Fibroblast of villous mesenchyme (primary cell): ENCODE data around the gene TBCK. TPM values are rescaled to one million over a fixed set of nuclear protein-coding genes. Genes with fewer than 3 reads are reported as not detected.

ENCODE experiments used
- DNase-seq: peaks from one replicate; pipeline ENCODE4 v3.0.0-alpha.2; 2010; ENCODE audit warnings: low read depth
- H3K4me3 ChIP-seq: 2 replicates; pipeline ENCODE4 v1.5.1; 2011; ENCODE audit warnings: low read depth, mild to moderate bottlenecking, low read length
- total RNA-seq: library from RNA; depleted of rRNA; stranded (reverse); fragments of >200 nt; gene quantifications from 2 replicates; pipeline ENCODE4 v1.2.3, GENCODE V29; 2012
- TF ChIP-seq, protein P1 (sequence below): IDR thresholded peaks from 2 replicates; pipeline ENCODE4 v1.5.1; 2012; ENCODE audit warnings: low read depth, mild to moderate bottlenecking, low read length; ENCODE audit not compliant: insufficient read depth

The TBCK gene
- total RNA-seq, 1 donor = 80.3 TPM

DNA sequence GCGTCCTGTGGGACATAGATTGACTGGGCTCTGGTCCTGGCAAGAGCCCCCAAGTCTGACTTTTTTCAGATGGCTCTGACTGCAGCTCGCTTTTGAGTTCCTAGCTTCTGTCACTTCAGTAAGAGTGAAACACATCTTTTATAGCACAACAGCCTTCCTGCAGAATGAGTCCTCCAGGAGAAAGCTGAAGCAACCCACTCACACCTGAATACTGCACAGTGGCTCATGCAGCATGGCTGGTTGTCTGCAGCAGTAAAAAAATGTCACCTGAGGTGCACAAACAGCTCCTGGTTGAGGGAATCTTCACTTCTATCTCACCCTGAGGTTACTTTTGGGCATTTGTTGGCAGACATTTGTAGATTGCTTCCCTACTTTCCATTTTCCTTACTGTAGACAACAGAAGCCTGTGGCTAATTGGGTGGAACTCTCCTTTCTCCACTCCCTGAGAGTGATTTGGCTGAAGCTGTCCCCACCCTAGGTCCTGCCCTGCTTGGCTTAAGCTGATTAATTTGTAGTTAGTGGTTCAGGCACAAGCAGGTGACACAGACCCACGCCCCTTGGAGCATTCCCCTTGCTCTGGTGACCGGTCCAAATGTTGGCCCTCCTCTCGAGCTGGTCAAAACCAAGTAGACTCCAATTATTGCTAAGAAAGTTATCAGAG lies 321.0 kb downstream of the TBCK start:
- TF ChIP-seq, protein P1, sequence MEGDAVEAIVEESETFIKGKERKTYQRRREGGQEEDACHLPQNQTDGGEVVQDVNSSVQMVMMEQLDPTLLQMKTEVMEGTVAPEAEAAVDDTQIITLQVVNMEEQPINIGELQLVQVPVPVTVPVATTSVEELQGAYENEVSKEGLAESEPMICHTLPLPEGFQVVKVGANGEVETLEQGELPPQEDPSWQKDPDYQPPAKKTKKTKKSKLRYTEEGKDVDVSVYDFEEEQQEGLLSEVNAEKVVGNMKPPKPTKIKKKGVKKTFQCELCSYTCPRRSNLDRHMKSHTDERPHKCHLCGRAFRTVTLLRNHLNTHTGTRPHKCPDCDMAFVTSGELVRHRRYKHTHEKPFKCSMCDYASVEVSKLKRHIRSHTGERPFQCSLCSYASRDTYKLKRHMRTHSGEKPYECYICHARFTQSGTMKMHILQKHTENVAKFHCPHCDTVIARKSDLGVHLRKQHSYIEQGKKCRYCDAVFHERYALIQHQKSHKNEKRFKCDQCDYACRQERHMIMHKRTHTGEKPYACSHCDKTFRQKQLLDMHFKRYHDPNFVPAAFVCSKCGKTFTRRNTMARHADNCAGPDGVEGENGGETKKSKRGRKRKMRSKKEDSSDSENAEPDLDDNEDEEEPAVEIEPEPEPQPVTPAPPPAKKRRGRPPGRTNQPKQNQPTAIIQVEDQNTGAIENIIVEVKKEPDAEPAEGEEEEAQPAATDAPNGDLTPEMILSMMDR = no peak
- no peak for DNase-seq
- H3K4me3 ChIP-seq = no peak overlapping the region

DNA sequence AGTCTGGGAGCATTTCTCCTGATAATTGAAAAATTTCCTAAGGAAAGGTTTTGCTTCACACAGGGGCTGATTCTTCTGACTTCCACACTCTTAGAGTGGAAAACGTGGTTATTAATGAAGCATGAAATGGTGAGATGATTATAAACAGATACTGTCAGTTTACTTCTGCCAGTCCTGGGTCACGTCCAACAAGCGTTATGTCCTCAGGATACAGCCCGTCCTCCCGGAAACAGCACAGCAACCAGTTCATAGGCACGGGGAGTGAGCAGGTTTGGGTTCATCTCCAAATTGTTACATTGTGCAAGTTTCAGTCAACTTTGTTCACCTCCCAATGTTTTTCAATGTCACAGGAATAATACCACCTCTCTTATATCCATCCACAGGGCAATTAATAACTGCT lies 321.9 kb downstream of the TBCK start:
- no peak overlapping the region for H3K4me3 ChIP-seq
- TF ChIP-seq, protein P1 = no peak
- DNase-seq = no peak

DNA sequence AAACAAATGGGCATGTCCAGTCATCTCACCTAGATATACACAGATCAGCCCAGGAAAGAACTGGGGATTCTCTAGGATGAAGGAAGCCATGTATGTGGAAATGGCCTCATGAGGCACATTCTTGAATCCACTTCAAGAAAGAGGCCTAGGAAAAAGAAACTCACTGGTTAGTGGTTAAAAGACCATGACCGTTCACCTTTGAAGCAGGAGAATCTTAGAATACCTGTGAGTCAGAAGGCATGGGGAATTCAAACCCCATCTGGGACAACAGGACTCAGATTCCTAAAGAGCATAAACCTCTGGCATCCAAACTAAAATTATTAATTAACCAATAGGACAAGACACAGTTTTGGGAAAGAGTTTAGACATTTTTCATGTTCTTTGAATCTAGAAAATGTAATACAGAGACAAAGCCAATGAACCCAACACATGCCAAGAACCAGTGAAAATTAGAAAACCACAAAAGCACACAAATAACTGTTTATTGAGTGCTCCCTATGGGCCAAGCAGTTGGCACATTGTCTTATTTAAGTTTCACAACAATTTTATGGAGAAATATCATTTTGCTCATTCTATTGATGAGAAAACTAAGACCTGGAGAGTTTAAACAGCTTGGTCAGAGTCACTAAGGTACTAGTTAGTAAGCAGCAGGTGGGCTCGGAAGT lies 323.2 kb downstream of the TBCK start:
- no peak for DNase-seq
- TF ChIP-seq, protein P1 = no peak
- no peak overlapping the region for H3K4me3 ChIP-seq

DNA sequence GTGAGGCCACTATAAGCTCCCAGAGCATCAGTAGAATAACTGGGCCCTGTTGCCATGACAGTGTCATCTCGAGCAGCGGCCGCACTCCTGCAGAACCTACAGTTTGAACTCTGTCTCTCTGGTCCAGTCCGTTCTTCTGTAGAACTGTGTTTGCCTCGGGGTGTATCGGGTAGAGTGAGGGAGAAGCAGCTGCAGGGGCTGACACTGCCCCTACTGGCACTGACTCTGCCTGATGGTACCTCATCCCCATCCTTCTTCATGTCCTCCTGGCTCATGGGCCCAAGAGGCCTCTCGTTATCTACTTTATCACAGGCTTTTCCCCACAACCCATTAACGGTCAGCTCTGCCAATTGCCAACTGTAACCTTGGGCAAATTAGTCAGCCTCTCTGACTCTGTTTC lies 324.3 kb downstream of the TBCK start:
- DNase-seq = no peak
- H3K4me3 ChIP-seq = no peak overlapping the region
- TF ChIP-seq, protein P1 = no peak

Other genes starting within 250 kb of the TBCK start
- 24.2 and 27.6 TPM in 2 replicates for gene AIMP1, start 341 bp upstream of the TBCK start, total RNA-seq
- gene GIMD1, start 52.6 kb upstream of the TBCK start, total RNA-seq = not detected in 2 replicates